ENCODE data around the gene NUS1. TPM values are rescaled to one million over a fixed set of nuclear protein-coding genes. Genes with fewer than 3 reads are reported as not detected.

Gene NUS1
- total and polyA plus RNA-seq, 2 of the 13 experiments (the other 11 are each of a cell fraction or from before 2014, with no cell fraction given): 18.3 to 18.6 TPM

- TF ChIP-seq ZIK1 (CRISPR knock-in tag; IDR thresholded peaks at IDR 0.05; ENCODE audit: borderline replicate concordance, low read depth) (0 out of 2 replicates have a peak, but pooled peaks have one; percentile 72), ZNF431 (CRISPR knock-in tag; IDR thresholded peaks at IDR 0.05; ENCODE audit: borderline replicate concordance, low read depth) (no peak), ZNF674 (CRISPR knock-in tag; IDR thresholded peaks at IDR 0.05; ENCODE audit: low read depth) (no peak), LRRFIP1 (CRISPR knock-in tag; conservative IDR thresholded peaks at IDR 0.05) (no peak), ZNF710 (CRISPR knock-in tag; IDR thresholded peaks at IDR 0.05; ENCODE audit: borderline replicate concordance) (no peak; the same call in 1 of the 2 replicates), FOXA1 (IDR thresholded peaks at IDR 0.05) (no peak), FOXA1 (CRISPR knock-in tag; IDR thresholded peaks at IDR 0.05) (0 out of 2 replicates have a peak, but pooled peaks have one; percentile 33), ZNF576 (CRISPR knock-in tag; IDR thresholded peaks at IDR 0.05) (no peak), CBX5 (CRISPR knock-in tag; IDR thresholded peaks at IDR 0.05; ENCODE audit: borderline replicate concordance) (peak; percentile 82; the same call in 1 of the 2 replicates), SIX1 (CRISPR knock-in tag; IDR thresholded peaks at IDR 0.05; ENCODE audit: borderline replicate concordance) (no peak), ZNF891 (CRISPR knock-in tag; IDR thresholded peaks at IDR 0.05) (peak; percentile 86), ZNF724P (CRISPR knock-in tag; IDR thresholded peaks at IDR 0.05; ENCODE audit: borderline replicate concordance) (peak; percentile 73; the same call in 1 of the 2 replicates), MED8 (CRISPR knock-in tag; IDR thresholded peaks at IDR 0.05; ENCODE audit: insufficient replicate concordance) (no peak), TBX2 (CRISPR knock-in tag; IDR thresholded peaks at IDR 0.05; ENCODE audit: borderline replicate concordance) (peak; percentile 79), MATR3 (CRISPR knock-in tag; IDR thresholded peaks at IDR 0.05) (no peak), REPIN1 (CRISPR knock-in tag; IDR thresholded peaks at IDR 0.05; ENCODE audit: borderline replicate concordance, low read depth) (peak; percentile 98), ERF (CRISPR knock-in tag; IDR thresholded peaks at IDR 0.05) (peak; percentile 85), AGO1 (IDR thresholded peaks at IDR 0.05; ENCODE audit: low read depth, low read length, poor library complexity, severe bottlenecking) (peak; percentile 29), ZNF136 (CRISPR knock-in tag; IDR thresholded peaks at IDR 0.05; ENCODE audit: low read depth) (peak; percentile 85; the same call in 1 of the 2 replicates), SOX13 (IDR thresholded peaks at IDR 0.05) (no peak), SOX13 (CRISPR knock-in tag; conservative IDR thresholded peaks at IDR 0.05 in 1 of 2, IDR thresholded peaks at IDR 0.05 in 1 of 2) (peak in 1 of 2 experiments; percentile 69; a peak in 2 of 4 replicates), CENPT (CRISPR knock-in tag; IDR thresholded peaks at IDR 0.05; ENCODE audit: low read depth) (no peak), KDM3A (CRISPR knock-in tag; IDR thresholded peaks at IDR 0.05; ENCODE audit: low read depth) (peak; percentile 98), TEAD2 (CRISPR knock-in tag; IDR thresholded peaks at IDR 0.05) (no peak), MBD4 (IDR thresholded peaks at IDR 0.05; ENCODE audit: borderline replicate concordance, low read length) (no peak)
Measured at GRCh38 chr6:117674991-117675657, at the start of gene NUS1 (continued).

Measured in HepG2 (cell line).